Measurements from ENCODE around the gene ITSN1.
"Not testable (repeated sequence)": the region's sequence is repeated elsewhere in the genome, so short reads cannot be mapped to it uniquely, and the experiment has no call there.

Gene ITSN1

DNA sequence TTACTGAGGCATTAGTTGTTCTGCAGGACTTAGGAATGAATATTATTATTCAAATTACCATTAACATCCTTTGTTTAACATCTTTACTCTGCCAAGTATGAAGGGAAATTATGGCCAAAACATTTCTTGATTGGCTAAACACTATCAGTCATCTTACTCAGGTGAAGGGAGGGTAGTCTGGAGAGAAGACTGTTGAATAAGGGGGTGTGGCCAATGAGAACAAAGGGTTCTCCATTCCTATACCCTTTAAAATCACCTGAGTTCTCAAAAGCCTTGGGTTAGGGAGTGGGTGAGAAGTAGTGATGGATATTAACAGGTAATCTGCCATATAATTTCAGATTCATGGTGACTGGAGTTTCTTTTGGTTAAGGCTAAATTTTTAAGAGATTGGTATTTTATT is 20.0 kb upstream of the ITSN1 start:
- in situ Hi-C loops (cut with MboI; ENCODE audit: low sequenced_read_pairs, unreplicated experiment): no loop called here
- no peak for DNase-seq (ENCODE audit: low spot score)
- TF ChIP-seq, protein P1, sequence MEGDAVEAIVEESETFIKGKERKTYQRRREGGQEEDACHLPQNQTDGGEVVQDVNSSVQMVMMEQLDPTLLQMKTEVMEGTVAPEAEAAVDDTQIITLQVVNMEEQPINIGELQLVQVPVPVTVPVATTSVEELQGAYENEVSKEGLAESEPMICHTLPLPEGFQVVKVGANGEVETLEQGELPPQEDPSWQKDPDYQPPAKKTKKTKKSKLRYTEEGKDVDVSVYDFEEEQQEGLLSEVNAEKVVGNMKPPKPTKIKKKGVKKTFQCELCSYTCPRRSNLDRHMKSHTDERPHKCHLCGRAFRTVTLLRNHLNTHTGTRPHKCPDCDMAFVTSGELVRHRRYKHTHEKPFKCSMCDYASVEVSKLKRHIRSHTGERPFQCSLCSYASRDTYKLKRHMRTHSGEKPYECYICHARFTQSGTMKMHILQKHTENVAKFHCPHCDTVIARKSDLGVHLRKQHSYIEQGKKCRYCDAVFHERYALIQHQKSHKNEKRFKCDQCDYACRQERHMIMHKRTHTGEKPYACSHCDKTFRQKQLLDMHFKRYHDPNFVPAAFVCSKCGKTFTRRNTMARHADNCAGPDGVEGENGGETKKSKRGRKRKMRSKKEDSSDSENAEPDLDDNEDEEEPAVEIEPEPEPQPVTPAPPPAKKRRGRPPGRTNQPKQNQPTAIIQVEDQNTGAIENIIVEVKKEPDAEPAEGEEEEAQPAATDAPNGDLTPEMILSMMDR (IDR thresholded peaks at IDR 0.05; ENCODE audit: borderline replicate concordance, control extremely low read depth, extremely low read depth, insufficient read depth, missing control alignments): no peak

DNA sequence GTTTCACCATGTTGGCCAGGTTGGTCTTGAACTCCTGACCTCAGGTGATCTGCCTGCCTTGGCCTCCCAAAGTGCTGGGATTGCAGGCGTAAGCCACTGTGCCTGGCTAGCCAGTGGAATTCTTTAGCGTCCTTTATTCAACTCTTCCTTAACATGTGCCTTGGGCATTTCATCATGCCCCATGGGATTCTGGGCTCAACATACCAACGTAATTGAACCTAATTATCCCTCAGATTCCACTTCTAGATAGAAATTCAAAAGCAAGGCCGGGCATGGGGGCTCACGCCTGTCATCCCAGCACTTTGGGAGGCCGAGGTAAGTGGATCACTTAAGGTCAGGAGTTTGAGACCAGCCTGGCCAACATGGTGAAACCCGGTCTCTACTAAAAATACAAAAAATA is 16.1 kb upstream of the ITSN1 start:
- DNase-seq (ENCODE audit: low spot score); in situ Hi-C loops (cut with MboI; ENCODE audit: low sequenced_read_pairs, unreplicated experiment): not testable (repeated sequence)

DNA sequence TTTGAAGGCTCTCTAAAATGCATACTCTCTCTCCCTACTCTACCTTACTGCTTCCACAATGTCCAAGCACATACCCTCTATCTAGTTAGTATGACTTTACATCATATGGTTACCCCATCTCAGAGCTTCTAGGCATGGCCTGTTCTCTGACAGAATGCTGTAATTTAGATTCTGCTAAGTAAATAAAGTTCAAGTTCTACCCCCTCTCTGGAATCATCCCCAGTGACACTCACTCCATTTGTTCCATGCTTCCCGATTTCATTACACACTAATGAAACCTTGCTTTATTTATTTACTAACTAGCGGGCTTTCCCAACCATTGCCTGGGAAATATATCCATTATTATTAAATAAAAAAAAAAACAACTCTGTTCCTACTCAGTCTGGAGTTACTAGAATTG is 8.0 kb upstream of the ITSN1 start:
- TF ChIP-seq, protein P1 (IDR thresholded peaks at IDR 0.05; ENCODE audit: borderline replicate concordance, control extremely low read depth, extremely low read depth, insufficient read depth, missing control alignments): no peak
- in situ Hi-C loops (cut with MboI; ENCODE audit: low sequenced_read_pairs, unreplicated experiment): no loop called here

DNA sequence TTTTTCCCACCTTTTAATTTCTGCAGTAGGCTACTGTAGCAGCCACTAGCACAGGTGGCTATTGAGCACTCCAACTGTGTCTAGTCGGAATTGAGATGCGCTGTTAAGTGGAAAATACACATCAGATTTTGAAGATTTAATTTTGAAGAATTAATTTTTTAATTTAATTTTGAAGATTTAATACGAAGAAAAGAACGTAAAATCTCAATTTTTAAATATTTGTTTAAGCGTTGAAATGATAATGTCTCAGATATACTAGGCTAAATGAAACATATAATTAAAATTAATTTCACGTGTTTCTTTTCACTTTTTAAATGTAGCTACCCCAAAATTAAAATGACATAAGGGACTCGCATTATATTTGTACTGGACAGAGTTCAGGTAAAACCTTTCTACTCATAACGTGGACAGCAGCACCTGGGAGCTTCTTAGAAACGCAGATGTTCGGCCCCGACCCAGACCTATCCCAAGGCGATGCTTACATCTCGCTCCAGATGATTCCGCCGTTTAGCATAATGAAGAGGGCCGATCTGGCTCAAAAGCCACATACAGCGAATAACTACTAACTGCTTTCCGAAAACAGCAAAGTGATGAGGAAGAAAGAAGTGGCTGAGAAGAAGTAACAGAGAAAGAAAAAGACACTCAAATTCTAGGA is 1.5 kb upstream of the ITSN1 start:
- DNase-seq (ENCODE audit: low spot score): peak; percentile 15
- TF ChIP-seq, protein P1 (IDR thresholded peaks at IDR 0.05; ENCODE audit: borderline replicate concordance, control extremely low read depth, extremely low read depth, insufficient read depth, missing control alignments): no peak
- in situ Hi-C loops (cut with MboI; ENCODE audit: low sequenced_read_pairs, unreplicated experiment): no loop called here

More for the DNA sequence above, 8.0 kb upstream of the ITSN1 start:
- no peak for DNase-seq (ENCODE audit: low spot score)

DNA sequence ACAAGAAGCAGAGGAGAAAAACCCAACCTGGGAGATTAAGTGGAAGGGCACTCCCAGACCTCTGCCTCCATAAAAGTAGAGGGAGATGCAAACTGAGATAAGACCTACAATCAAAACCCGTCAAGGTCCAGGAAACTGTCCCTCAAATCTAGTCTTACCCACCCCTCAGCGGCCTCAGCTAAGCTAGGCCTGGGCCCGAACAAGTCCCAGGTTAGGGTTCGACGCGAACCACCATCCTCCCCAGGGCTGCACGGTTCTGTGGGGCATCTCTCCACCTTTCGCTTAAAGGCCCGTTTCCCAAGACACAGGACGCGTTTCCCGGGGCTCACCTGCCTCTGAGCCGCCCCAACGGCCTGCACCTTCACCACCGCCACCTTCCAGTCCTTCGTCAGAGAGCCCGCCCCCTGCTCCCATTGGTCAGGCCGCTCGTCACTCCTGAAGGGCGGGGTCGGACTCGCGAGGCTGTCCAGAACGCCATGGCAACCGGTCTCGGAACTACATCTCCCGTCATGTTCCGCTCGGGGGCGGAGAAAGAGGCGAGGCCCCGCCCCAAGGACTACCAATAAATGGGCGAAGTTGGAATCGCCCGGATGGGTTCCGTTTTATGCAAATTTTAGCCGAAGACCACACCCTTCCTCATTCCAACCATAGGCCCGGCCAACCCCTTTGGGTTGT is 812 bp upstream of the ITSN1 start, which contains the start of gene CRYZL1:
Gene CRYZL1 (minus strand): TSS at position 390 of the 675 bp plus-strand sequence. CDS start 10,190 bp downstream, outside the sequence.
- in situ Hi-C loops (cut with MboI; ENCODE audit: low sequenced_read_pairs, unreplicated experiment): no loop called here
- DNase-seq (ENCODE audit: low spot score): peak; percentile 96
- TF ChIP-seq, protein P1 (IDR thresholded peaks at IDR 0.05; ENCODE audit: borderline replicate concordance, control extremely low read depth, extremely low read depth, insufficient read depth, missing control alignments): peak; percentile 3

DNA sequence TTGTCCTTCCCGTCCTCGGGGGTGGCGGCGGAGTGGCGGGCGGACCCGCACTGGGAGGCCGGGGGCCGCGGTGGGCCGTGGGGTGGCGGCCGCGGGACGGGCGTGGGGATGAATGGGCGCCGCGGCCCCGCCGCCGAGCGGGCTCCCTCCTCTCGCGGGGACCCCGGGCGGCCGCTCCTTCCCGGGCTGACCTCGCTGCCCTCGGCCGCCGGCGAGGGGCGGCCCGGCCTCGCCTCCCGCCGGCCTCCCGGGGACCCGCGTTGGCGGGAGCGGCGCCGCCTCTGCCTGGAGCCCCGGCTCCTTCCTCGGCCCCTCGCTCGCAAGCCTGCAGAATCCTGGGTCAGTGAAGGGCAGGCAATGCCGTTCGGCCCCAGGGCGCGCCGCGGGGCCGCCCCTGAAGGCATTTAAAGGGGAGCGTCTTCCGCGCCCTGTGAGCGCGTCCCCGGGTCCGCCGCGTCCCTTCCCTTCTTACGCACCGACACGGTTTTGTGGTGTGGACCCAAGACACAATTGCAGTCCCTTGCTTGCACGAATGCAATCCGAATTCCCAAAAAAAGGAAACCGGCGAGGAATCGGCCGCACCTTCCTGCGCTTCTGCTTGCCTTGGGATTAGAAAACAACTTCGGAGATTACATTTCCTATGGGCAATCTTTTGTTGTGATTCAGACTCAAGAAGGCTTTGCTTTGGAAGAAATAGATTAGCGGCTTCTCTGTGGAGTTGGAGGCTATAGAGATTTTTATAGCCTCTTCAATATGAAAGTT is 776 bp downstream of the ITSN1 start:
- TF ChIP-seq, protein P1 (IDR thresholded peaks at IDR 0.05; ENCODE audit: borderline replicate concordance, control extremely low read depth, extremely low read depth, insufficient read depth, missing control alignments): no peak
- in situ Hi-C loops (cut with MboI; ENCODE audit: low sequenced_read_pairs, unreplicated experiment): no loop called here
- DNase-seq (ENCODE audit: low spot score): peak; percentile 52

Measured in GM13976 (cell line).